NCI-H82 treated with DMSO at 0.1 percent for 48 hours (cell line): ENCODE data around the gene AHCY.
"Not testable (repeated sequence)": the region's sequence is repeated elsewhere in the genome, so short reads cannot be mapped to it uniquely, and the experiment has no call there.

ENCODE experiments used
- DNase-seq: peaks from one replicate; lab custom pipeline; 2025; ENCODE audit not compliant: unreplicated experiment; lab: John Stamatoyannopoulos, UW

Gene AHCY

GRCh38 chr20:34302723-34303533 is at the start of gene AHCY:
TSS of gene AHCY (minus strand) at chr20:34303355. CDS start at chr20:34303270, 85 bp downstream.
- DNase-seq, result peak; percentile 89

- no peak for DNase-seq
Observed at GRCh38 chr20:34350095-34350494, 46.9 kb upstream of the AHCY start.

- no peak for DNase-seq
Observed at GRCh38 chr20:34347571-34347970, 44.4 kb upstream of the AHCY start.

DNA sequence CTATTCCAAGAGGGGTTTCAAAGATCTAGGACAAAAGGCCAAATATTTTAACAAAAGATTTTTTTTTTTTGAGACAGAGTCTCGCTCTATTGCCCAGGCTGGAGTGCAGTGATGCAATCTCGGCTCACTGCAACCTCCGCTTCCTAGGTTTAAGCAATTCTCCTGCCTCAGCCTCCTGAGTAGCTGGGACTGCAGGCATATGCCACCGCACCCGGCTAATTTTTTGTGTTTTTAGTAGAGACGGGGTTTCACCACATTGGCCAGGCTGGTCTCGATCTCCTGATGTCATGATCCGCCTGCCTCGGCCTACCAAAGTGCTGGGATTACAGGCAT is 43.3 kb upstream of the AHCY start:
- DNase-seq, result not testable (repeated sequence)

- DNase-seq, result not testable (repeated sequence)
Observed at GRCh38 chr20:34345839-34346532, 42.8 kb upstream of the AHCY start.

GRCh38 chr20:34345402-34345736 is 42.2 kb upstream of the AHCY start:
- DNase-seq, result no peak

- no peak for DNase-seq
Observed at GRCh38 chr20:34344238-34344637, 41.1 kb upstream of the AHCY start.

- no peak for DNase-seq
Observed at GRCh38 chr20:34343458-34344211, 40.5 kb upstream of the AHCY start.

DNA sequence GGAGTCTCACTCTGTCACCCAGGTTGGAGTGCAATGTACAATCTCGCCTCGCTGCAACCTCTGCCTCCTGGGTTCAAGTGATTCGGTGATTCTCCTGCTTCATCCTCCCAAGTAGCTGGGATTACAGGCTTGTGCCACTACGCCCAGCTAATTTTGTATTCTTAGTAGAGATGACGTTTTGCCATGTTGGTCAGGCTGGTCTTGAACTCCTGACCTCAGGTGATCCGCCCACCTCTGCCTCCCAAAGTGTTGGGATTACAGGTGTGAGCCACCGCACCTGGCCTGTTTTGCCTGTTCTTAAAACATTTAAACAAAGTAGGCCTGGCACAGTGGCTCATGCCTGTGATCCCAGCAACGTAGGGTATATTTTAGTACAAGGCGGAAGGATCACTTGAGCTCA is 38.0 kb upstream of the AHCY start:
- DNase-seq, result not testable (repeated sequence)

GRCh38 chr20:34340726-34341125 is 37.6 kb upstream of the AHCY start:
- DNase-seq, result not testable (repeated sequence)

DNA sequence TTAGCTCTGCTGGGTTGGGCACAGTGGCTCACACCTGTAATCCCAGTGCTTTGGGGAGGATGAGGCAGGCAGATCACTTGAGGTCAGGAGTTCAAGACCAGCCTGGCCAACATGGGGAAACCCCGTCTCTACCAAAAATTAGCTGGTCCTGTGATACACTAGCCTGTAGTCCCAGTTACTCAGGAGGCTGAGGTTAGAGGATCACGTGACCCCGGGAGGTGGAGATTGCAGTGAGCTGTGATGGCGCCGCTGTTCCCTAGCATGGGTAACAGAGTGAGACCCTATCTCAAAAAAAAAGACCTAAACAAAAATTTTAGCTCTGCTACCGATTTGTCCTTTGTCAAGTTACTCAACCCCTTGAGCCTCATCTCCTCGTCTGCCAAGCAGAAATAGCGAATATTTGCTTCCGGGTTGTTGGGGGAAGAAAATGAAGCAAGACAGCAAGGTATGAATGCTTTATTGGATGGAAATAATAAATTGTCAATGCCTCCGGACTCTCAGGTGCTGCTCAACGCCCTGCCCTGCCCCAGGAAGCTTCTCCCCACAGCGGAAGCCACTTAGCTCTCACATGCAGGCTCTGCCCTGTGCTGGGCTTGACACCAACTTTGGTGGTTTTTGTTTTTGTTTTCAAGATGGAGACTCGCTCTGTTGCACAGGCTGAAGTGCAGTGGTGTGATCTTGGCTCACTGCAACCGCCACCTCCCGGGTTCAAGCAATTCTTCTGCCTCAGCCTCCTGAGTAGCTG is 35.0 kb upstream of the AHCY start:
- no peak for DNase-seq

GRCh38 chr20:34337544-34337943 is 34.4 kb upstream of the AHCY start:
- no peak for DNase-seq

DNA sequence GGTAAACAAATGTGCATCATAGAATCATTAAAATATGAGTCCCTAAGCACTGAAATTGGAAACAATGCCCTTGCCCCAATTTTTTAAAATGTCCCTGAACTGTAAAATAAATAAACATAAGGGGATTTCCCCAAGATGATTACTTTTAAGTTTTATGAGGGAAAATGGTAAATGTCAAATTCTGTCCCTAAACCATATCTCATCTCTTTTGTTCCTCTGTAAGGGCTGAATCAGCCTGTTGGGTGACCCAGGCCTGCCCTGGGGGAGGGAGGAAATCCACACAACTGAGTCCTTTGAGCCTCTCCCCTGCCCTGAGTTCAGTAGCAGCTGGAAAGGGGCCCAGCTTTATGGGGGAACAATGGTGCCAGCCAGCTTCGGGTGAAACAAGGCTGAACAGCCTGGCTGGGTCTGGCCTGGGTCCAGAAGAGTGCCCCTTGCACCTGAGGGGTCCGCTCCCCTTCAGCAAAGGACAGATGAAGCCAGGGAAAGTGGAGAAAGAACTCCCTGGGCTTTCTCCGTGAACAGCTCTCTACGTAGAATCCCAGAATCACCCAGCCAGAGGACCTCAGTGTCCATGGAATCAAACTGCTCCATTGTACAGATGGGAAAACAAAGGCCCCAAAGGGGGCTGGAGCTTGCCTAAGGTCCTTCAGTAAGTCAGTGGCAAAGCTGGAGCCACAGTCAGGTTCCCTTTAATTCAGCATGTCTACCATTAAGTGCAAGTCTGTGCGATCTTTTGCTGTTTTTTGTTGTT is 31.7 kb upstream of the AHCY start:
- no peak for DNase-seq

DNA sequence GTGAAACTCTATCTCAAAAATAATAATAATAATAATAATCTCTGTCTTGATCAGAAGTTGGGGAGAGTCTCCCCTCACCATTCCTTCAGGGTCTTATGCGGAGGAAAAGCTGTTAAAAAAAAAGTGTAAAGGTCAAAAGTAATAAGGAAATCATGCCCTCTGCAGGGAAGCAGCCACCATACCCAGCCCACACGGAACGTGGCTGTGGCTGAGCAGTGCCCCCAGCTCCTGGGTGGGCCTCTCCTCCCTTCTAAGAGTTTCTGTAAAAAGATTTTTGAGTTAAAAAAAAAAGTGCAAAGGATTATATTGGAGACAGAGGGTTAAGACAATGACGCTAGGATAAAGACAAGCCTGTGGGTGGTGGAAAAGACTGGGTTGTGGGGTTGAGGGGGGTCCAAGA is 30.6 kb upstream of the AHCY start:
- DNase-seq, result no peak

DNA sequence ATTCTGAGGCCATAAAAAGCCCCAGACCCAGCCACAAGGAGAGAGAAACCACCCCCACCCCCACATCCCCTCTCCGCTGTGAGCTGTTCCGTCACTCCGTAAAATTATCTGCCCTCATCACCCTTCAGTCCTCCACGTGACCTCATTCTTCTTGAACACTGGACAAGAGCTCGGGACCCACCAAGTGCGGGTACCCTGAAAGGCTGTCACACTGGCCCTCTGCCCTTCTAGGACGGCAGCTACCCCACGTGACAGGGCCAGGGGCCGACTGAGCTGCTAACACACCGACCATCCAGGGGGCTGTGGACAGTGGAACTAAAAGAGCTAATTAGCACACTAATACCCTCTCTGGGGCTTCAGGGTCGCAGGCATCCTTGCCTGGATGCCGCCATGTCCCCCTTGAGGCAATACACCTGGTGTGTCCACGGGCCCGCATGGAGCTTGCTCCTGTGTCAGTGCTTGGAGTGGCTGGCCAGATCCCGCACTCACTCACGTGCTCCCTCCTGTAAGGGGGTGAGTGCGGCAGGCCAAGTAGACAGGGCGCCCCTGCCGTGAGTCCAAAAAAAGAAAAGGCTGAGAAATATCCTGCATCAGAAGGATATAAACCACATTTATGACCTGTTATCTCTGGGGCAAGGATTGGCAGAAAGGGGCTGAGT is 29.2 kb upstream of the AHCY start:
- DNase-seq, result no peak

- no peak for DNase-seq
Observed at GRCh38 chr20:34331838-34332237, 28.7 kb upstream of the AHCY start.

- not testable (repeated sequence) for DNase-seq
Observed at GRCh38 chr20:34330861-34331544, 27.8 kb upstream of the AHCY start.

DNA sequence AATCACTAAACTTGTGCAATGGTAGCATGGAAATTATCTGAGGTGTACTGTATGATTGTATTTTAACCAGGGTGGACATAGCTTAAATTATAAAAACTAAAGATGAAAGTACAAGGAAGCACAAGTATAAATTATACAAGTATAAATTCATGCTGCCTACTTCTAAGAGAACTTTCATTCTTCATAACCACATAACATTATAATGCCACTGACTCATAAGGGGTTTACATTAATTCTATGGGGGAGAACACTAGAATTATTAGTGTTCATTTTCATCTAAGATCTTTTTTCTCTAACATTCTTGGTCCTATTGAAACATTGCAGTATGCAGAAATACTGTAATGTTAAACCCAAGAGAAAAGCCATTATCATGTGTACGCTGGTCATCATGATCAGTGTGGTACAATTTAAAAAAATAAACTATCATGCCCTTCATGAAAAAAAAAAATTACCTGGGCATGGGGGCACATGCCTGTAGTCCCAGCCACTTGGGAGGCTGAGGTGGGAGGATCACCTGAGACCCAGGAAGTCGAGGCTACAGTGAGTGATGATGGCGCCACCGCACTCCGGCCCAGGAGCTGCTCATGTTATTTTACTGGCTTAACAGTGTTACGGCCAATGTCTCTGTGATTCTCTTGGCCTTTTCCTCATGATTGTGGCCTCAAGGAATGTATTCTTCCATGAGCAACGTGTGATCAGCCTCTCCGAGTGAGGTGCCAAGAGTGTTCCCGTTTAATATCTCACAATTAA is 25.9 kb upstream of the AHCY start:
- DNase-seq, result no peak

DNA sequence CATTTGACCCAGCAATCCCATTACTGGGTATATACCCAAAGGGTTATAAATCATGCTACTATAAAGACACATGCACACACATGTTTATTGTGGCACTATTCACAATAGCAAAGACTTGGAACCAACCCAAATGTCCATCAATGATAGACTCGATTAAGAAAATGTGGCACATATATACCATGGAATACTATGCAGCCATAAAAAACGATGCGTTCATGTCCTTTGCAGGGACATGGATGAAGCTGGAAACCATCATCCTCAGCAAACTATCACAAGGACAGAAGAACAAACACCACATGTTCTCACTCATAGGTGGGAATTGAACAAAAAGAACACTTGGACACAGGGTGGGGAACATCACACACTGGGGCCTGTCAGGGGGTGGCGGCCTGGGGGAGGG is 25.1 kb upstream of the AHCY start:
- not testable (repeated sequence) for DNase-seq
